CD14-positive monocyte (primary cell): Measurements from ENCODE around the gene KDM6A. TPM values are rescaled to one million over a fixed set of nuclear protein-coding genes. Genes with fewer than 3 reads are reported as not detected.

ENCODE experiments used
- DNase-seq, 3 donors: peaks; one replicate each; pipeline ENCODE4 v3.0.0-alpha.2; 2011 to 2022
- H2AFZ ChIP-seq: 2 replicates; pipeline ENCODE4 v1.6.0; 2012; ENCODE audit warnings: mild to moderate bottlenecking, low read depth, low read length, inconsistent platforms; ENCODE audit not compliant: insufficient read depth, poor library complexity, severe bottlenecking
- H3K27ac ChIP-seq, 2 donors: 1 replicate in 1 of 2; 2 replicates in 1 of 2; pipeline ENCODE4 v1.5.1; 2012 to 2013; ENCODE audit warnings: low read length in 2 of 2, control low read depth in 1 of 2, inconsistent platforms in 1 of 2, low read depth in 1 of 2, mild to moderate bottlenecking in 1 of 2
- H3K27me3 ChIP-seq, 2 donors: one replicate each; pipeline versions ENCODE4 v1.6.0 to v1.6.1; 2011 to 2013; ENCODE audit warnings: low read length in 2 of 2; ENCODE audit not compliant: control insufficient read depth in 2 of 2, insufficient read depth in 2 of 2
- H3K36me3 ChIP-seq, 2 donors: replicated peaks in 1 of 2; 1 replicate in 1 of 2; 2 replicates in 1 of 2; pipeline versions ENCODE4 v1.5.1 to v1.6.1; 2012 to 2013; ENCODE audit warnings: low read length in 2 of 2, control low read depth in 1 of 2, inconsistent platforms in 1 of 2, mild to moderate bottlenecking in 1 of 2; ENCODE audit not compliant: insufficient read depth in 2 of 2, control insufficient read depth in 1 of 2
- H3K4me1 ChIP-seq, 2 donors: 1 replicate in 1 of 2; 2 replicates in 1 of 2; pipeline versions ENCODE4 v1.5.1 to v1.6.1; 2012 to 2013; ENCODE audit warnings: low read length in 2 of 2, control low read depth in 1 of 2, inconsistent platforms in 1 of 2, mild to moderate bottlenecking in 1 of 2, moderate library complexity in 1 of 2; ENCODE audit not compliant: insufficient read depth in 2 of 2, control insufficient read depth in 1 of 2
- H3K4me2 ChIP-seq: replicated peaks from 2 replicates; pipeline ENCODE3; 2012; ENCODE audit warnings: low read length, moderate library complexity, mild to moderate bottlenecking; ENCODE audit not compliant: poor library complexity, severe bottlenecking; ENCODE audit errors: extremely low read depth
- H3K4me3 ChIP-seq, 3 experiments: fragments of 200-600 bp in 1 of 3; sonication (generic) in 1 of 3; replicated peaks in 1 of 3; 1 replicate in 2 of 3; 2 replicates in 1 of 3; pipeline ENCODE4 v1.5.1; 2011 to 2013; ENCODE audit warnings: low read length in 3 of 3, mild to moderate bottlenecking in 3 of 3, control low read depth in 2 of 3, low read depth in 2 of 3, inconsistent platforms in 1 of 3, moderate library complexity in 1 of 3
- H3K79me2 ChIP-seq: 2 replicates; pipeline ENCODE4 v1.6.0; 2012; ENCODE audit warnings: mild to moderate bottlenecking, control low read depth, inconsistent platforms, low read length, moderate library complexity; ENCODE audit not compliant: insufficient read depth
- H3K9ac ChIP-seq: 2 replicates; pipeline ENCODE4 v1.6.0; 2017; ENCODE audit warnings: low read length, mild to moderate bottlenecking; ENCODE audit not compliant: insufficient read depth, poor library complexity, severe bottlenecking
- H3K9me3 ChIP-seq, 2 donors: replicated peaks in 1 of 2; 1 replicate in 1 of 2; 2 replicates in 1 of 2; pipeline versions ENCODE4 v1.5.1 to v1.6.1; 2012 to 2013; ENCODE audit warnings: low read length in 2 of 2, control low read depth in 1 of 2; ENCODE audit not compliant: control insufficient read depth in 1 of 2, insufficient read depth in 1 of 2
- H4K20me1 ChIP-seq: 2 replicates; pipeline ENCODE4 v1.6.0; 2012; ENCODE audit warnings: mild to moderate bottlenecking, low read length, control low read depth, moderate library complexity; ENCODE audit not compliant: insufficient read depth
- H3K27ac Mint-ChIP-seq, 7 donors: one replicate each; pipeline ENCODE4 v1.8.0; 2020; ENCODE audit warnings: mild to moderate bottlenecking in 7 of 7, mixed read lengths in 7 of 7, moderate library complexity in 6 of 7, inconsistent platforms in 2 of 7
- H3K27me3 Mint-ChIP-seq, 3 donors: one replicate each; pipeline ENCODE4 v1.8.0; 2021 to 2022; ENCODE audit warnings: low read depth in 3 of 3, mild to moderate bottlenecking in 3 of 3, mixed read lengths in 3 of 3, moderate library complexity in 3 of 3, inconsistent platforms in 1 of 3
- H3K36me3 Mint-ChIP-seq, 2 donors: one replicate each; pipeline ENCODE4 v1.8.0; 2020; ENCODE audit warnings: mixed read lengths in 2 of 2, inconsistent platforms in 1 of 2, mild to moderate bottlenecking in 1 of 2
- H3K4me1 Mint-ChIP-seq: one replicate; pipeline ENCODE4 v1.8.0; 2020; ENCODE audit warnings: mild to moderate bottlenecking, mixed read lengths
- H3K4me3 Mint-ChIP-seq, 2 donors: one replicate each; pipeline ENCODE4 v1.8.0; 2020; ENCODE audit warnings: mild to moderate bottlenecking in 2 of 2, mixed read lengths in 2 of 2, moderate library complexity in 1 of 2
- H3K9me3 Mint-ChIP-seq, 7 donors: one replicate each; pipeline ENCODE4 v1.8.0; 2020 to 2022; ENCODE audit warnings: mixed read lengths in 7 of 7, mild to moderate bottlenecking in 6 of 7, moderate library complexity in 6 of 7, inconsistent platforms in 2 of 7
- CTCF ChIP-seq: fragments of 200-600 bp; IDR thresholded peaks from one replicate; pipeline ENCODE4 v1.8.0; 2022; ENCODE audit warnings: antibody characterized with exemption, mild to moderate bottlenecking
- WGBS: methylation state at CpG from one replicate; pipeline ENCODE4 v1.1.5; 2013; ENCODE audit warnings: missing lambda C conversion rate; ENCODE audit not compliant: insufficient coverage; 5-methylcytosine and 5-hydroxymethylcytosine counted together
- intact Hi-C, 2 donors: fragments of 100-400 bp; cut with micrococcal nuclease; formaldehyde crosslinking; loops; one replicate each; pipeline versions ENCODE4 v1.15.0 to v1.15.1; 2023
- polyA plus RNA-seq, 3 donors: library from polyadenylated mRNA; depleted of rRNA in 1 of 3; unstranded in 2 of 3; stranded (reverse) in 1 of 3; fragments of 300-500 nt in 2 of 3; fragments of >200 nt in 1 of 3; fragmentation: Illumina TruSeq in 2 of 3; gene quantifications; 1 replicate in 2 of 3; 2 replicates in 1 of 3; pipeline ENCODE4 v1.2.3, GENCODE V29; 2012 to 2021

Gene KDM6A
- polyA plus RNA-seq, 3 donors, result 7.6 to 35.0 (median 13.8) TPM

DNA sequence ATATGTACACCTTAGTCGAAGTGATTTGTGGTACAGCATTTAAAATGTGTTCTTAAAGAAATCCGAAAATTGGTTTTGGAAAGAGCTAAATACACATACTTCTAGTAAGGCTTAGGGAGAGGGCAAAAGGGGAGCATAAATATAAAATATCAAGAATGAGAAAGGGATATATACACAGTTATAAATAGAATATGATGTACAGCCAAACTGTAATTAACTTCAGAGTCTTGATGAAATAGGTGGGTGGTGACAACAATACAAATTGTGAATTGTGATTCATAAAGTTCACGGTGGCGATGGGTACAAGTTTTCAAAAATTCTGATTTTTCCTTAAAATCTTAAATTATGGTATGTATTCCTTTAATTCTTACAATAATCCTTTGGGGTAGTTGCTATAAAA lies 62.2 kb downstream of the KDM6A start:
- WGBS, result no CpG with 5 or more reads among the region's 4 CpGs
- Mint-ChIP-seq H3K9me3 (no peaks in the 10 kb centered on the region), H3K4me3 (no peak overlapping the region), H3K36me3 (peaks cover 0 to 9% of the 10 kb centered on the region in 2 donors), H3K4me1 (peaks cover 13% of the 10 kb centered on the region), H3K27ac (no peak overlapping the region), H3K27me3 (peaks cover 0 to 2% (median 0%) of the 10 kb centered on the region in 3 donors)
- no peak overlapping the region for H3K4me3 ChIP-seq
- no peak overlapping the region for H3K4me2 ChIP-seq
- H3K79me2 ChIP-seq, result peaks cover 100% of the 10 kb centered on the region
- no peak overlapping the region for H3K27ac ChIP-seq
- H3K4me1 ChIP-seq, result no peaks in the 10 kb centered on the region
- H4K20me1 ChIP-seq, result peaks cover 100% of the 10 kb centered on the region
- no peak for DNase-seq
- intact Hi-C loops, result no loop called here
- no peaks in the 10 kb centered on the region for H3K36me3 ChIP-seq
- H3K27me3 ChIP-seq, result no peaks in the 10 kb centered on the region
- no peak overlapping the region for H3K9ac ChIP-seq
- no peak for TF ChIP-seq CTCF
- H2AFZ ChIP-seq, result no peak overlapping the region
- H3K9me3 ChIP-seq, result no peaks in the 10 kb centered on the region

DNA sequence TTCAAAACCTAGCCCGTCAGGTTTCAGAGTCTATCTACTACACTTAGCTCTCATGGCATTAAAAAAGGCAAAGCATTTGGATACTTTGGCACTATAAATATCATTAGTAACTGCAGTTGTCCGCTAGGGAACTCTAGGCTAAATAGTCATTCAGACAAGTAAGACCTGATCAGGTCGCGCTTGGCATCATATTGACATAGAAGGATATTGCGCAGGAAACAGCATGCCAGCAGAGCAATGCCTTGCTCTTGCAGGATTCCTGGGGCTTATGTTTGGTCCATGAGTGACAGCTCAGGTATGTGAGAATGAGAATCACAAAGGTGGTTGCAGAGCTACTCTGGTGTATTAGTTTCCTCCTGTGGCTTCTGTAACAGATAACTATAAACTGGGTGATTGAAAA lies 62.7 kb downstream of the KDM6A start:
- peaks cover 13% of the 10 kb centered on the region for H3K4me1 Mint-ChIP-seq
- H4K20me1 ChIP-seq, result peaks cover 100% of the 10 kb centered on the region
- no peak overlapping the region for H3K9ac ChIP-seq
- H3K27me3 Mint-ChIP-seq, result peaks cover 0 to 2% (median 0%) of the 10 kb centered on the region in 3 donors
- peaks cover 0 to 1% (median 0%) of the 10 kb centered on the region in 7 donors for H3K9me3 Mint-ChIP-seq
- peaks cover 100% of the 10 kb centered on the region for H3K79me2 ChIP-seq
- no peak for TF ChIP-seq CTCF
- H3K4me2 ChIP-seq, result no peak overlapping the region
- no peaks in the 10 kb centered on the region for H3K9me3 ChIP-seq
- H2AFZ ChIP-seq, result no peak overlapping the region
- intact Hi-C loops, result no loop called here
- H3K36me3 Mint-ChIP-seq, result peaks cover 0 to 9% of the 10 kb centered on the region in 2 donors
- H3K27ac Mint-ChIP-seq, result peak overlapping the region in 1 of 7 donors; percentile 37
- no peak for DNase-seq
- H3K4me1 ChIP-seq, result no peaks in the 10 kb centered on the region
- H3K4me3 Mint-ChIP-seq, result no peak overlapping the region
- H3K36me3 ChIP-seq, result no peaks in the 10 kb centered on the region
- no CpG with 5 or more reads among the region's 5 CpGs for WGBS
- H3K4me3 ChIP-seq, result no peak overlapping the region
- H3K27me3 ChIP-seq, result no peaks in the 10 kb centered on the region
- H3K27ac ChIP-seq, result no peak overlapping the region
